ENCODE measurements around the gene RAMP3. TPM values are rescaled to one million over a fixed set of nuclear protein-coding genes. Genes with fewer than 3 reads are reported as not detected.

Gene RAMP3
- total and polyA plus RNA-seq, 7 donors = 9.9 to 18.0 (median 16.3) TPM

DNA sequence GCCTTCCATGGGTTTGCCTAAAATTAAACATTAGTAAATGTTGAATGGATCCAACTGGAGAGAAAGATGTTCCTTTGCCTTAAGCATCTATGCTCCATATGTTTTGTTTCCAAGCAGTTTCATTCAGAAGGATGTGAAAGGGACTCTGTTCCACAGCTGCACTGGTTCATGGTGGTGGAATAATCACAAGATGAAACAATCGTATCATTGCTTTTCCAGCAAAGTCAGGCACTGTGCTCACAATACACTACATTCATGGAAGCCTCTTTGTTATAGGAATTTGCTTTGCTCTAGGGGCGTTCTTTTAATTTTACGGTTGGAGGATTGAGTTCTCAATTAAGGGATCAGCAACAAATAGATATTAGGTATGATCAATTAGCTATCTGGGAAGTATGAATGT, 33.8 kb downstream of the RAMP3 start:
- intact Hi-C loops (cut with DNase I) = no loop called here
- Histone ChIP-seq H3K27me3 (ENCODE audit: insufficient read depth in 3 of 3, low read length in 2 of 3) (peaks cover 0 to 4% (median 0%) of the 10 kb centered on the region in 3 donors), H3K27ac (no peak overlapping the region)

DNA sequence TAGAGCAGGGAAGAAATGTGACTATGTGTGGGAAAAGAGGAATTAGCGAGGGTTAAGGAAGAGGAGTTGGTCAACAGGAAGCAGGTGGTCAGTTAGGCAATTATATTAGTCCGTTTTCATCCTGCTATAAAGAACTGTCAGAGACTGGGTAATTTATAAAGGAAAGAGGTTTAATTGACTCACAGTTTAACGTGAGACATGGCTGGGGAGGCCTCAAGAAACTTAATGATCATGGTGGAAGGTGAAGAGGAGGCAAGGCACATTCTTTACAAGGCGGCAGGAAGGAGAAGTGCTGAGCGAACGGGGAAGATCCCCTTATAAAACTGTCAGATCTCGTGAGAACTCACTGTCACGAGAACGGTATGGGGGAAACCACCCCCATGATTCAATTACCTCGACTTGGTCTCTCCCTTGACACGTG, 35.0 kb downstream of the RAMP3 start:
- intact Hi-C loops (cut with DNase I) = no loop called here
- peaks cover 0 to 4% (median 0%) of the 10 kb centered on the region in 3 donors for H3K27me3 ChIP-seq (ENCODE audit: insufficient read depth in 3 of 3, low read length in 2 of 3)
- H3K9me3 ChIP-seq = no peaks in the 10 kb centered on the region
- H3K27ac ChIP-seq = no peak overlapping the region
- TF ChIP-seq, protein P1, sequence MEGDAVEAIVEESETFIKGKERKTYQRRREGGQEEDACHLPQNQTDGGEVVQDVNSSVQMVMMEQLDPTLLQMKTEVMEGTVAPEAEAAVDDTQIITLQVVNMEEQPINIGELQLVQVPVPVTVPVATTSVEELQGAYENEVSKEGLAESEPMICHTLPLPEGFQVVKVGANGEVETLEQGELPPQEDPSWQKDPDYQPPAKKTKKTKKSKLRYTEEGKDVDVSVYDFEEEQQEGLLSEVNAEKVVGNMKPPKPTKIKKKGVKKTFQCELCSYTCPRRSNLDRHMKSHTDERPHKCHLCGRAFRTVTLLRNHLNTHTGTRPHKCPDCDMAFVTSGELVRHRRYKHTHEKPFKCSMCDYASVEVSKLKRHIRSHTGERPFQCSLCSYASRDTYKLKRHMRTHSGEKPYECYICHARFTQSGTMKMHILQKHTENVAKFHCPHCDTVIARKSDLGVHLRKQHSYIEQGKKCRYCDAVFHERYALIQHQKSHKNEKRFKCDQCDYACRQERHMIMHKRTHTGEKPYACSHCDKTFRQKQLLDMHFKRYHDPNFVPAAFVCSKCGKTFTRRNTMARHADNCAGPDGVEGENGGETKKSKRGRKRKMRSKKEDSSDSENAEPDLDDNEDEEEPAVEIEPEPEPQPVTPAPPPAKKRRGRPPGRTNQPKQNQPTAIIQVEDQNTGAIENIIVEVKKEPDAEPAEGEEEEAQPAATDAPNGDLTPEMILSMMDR (IDR thresholded peaks at IDR 0.05) = no peak
- no peaks in the 10 kb centered on the region for H3K4me1 ChIP-seq
- no peaks in the 10 kb centered on the region for H3K36me3 ChIP-seq (ENCODE audit: insufficient read depth in 1 of 2, low read depth in 1 of 2)
- 49 to 55% (median 54%) methylated on average over 11 of the region's 11 CpGs for whole genome bisulfite sequencing, 3 donors
- DNase-seq = peak in 1 of 2 donors; percentile 5
- ATAC-seq = no peak
- H3K4me3 ChIP-seq = no peak overlapping the region

More for the DNA sequence above, 33.8 kb downstream of the RAMP3 start:
- ATAC-seq = no peak
- Histone ChIP-seq H3K9me3 (no peaks in the 10 kb centered on the region), H3K4me1 (no peaks in the 10 kb centered on the region), H3K36me3 (ENCODE audit: insufficient read depth in 1 of 2, low read depth in 1 of 2) (no peaks in the 10 kb centered on the region), H3K4me3 (no peak overlapping the region)
- no peak for DNase-seq
- TF ChIP-seq, protein P1 (IDR thresholded peaks at IDR 0.05) = no peak
- WGBS, 3 donors = 50 to 68% (median 58%) methylated on average over 3 of the region's 3 CpGs

DNA sequence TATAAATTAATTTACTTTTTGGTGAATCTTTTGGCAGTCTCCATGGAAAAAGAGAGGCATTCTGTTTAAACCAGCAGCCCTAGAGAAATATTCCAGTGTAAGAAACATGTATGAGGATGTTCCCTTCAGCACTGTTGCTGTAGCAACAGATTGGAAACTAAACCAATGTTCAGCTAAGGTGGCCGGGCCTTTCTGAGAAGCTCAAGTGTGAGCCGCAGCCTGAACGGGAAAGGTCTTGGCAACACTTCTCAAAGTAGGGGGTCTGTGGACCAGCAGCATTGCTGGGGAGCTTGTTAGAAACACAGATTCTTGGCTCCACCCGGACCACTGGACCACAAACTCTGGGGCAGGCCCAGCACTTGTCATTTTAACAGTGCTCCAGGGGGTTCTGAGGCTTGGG, 36.2 kb downstream of the RAMP3 start:
- WGBS, 3 donors = 70 to 75% (median 71%) methylated on average over 4 of the region's 4 CpGs
- Histone ChIP-seq H3K27ac (no peak overlapping the region), H3K36me3 (ENCODE audit: insufficient read depth in 1 of 2, low read depth in 1 of 2) (no peaks in the 10 kb centered on the region), H3K27me3 (ENCODE audit: insufficient read depth in 3 of 3, low read length in 2 of 3) (peaks cover 0 to 4% (median 0%) of the 10 kb centered on the region in 3 donors), H3K4me3 (no peak overlapping the region), H3K4me1 (no peaks in the 10 kb centered on the region), H3K9me3 (no peaks in the 10 kb centered on the region)
- DNase-seq (peak in 1 of 2 donors; percentile 13), ATAC-seq (no peak)
- TF ChIP-seq, protein P1 (IDR thresholded peaks at IDR 0.05) = no peak
- intact Hi-C loops (cut with DNase I) = no loop called here

DNA sequence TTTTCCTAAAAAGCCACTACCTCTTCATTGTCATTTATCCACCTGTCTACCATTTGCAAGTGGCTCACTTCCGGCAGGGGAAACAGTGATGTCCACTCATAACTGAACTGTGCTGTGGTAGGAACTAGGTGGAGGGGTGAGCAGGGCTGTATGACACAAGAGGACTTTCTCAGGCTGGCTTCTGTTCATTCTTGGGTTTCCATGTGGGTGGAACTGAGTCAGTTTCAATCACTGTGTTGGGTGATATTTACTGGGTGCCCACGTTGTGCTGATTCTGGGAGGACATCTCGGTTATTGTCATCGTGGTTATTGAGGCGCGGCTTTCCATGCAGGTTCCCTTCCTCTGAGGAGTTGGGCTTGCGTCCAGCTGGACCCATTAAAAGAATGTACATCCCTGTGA, 38.8 kb downstream of the RAMP3 start:
- no peak overlapping the region for H3K4me3 ChIP-seq
- TF ChIP-seq, protein P1 (IDR thresholded peaks at IDR 0.05) = no peak
- intact Hi-C loops (cut with DNase I) = no loop called here
- 86 to 91% (median 91%) methylated on average over 7 of the region's 7 CpGs for WGBS, 3 donors
- ATAC-seq (no peak), DNase-seq (peak in 1 of 2 donors; percentile 3)
- H3K27ac ChIP-seq = no peak overlapping the region
- H3K9me3 ChIP-seq = no peaks in the 10 kb centered on the region
- no peaks in the 10 kb centered on the region for H3K4me1 ChIP-seq
- peaks cover 0 to 4% (median 3%) of the 10 kb centered on the region in 3 donors for H3K27me3 ChIP-seq (ENCODE audit: insufficient read depth in 3 of 3, low read length in 2 of 3)
- H3K36me3 ChIP-seq (ENCODE audit: insufficient read depth in 1 of 2, low read depth in 1 of 2) = no peaks in the 10 kb centered on the region

DNA sequence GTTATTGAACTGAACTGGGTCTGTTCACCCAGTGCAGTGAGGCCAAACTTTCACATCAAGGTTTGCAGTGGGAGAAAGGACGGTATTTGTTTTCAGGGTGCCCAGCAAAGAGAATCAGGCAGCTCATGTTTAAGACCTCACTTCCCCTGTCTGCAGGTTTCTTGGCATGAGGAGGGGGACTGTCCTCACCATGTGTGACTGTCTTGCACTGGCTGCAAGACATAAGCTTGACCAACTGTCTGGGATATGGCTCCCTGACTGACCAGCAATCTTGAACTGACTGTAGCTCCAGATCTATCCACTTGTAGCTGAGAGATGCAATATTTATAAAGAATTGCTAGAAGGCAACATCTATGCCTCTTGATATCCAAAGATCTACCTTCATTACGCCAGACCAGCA, 39.9 kb downstream of the RAMP3 start:
- no peak overlapping the region for H3K27ac ChIP-seq
- no peaks in the 10 kb centered on the region for H3K9me3 ChIP-seq
- H3K4me3 ChIP-seq = no peak overlapping the region
- TF ChIP-seq, protein P1 (IDR thresholded peaks at IDR 0.05) = no peak
- ATAC-seq (no peak), DNase-seq (no peak)
- no peaks in the 10 kb centered on the region for H3K4me1 ChIP-seq
- intact Hi-C loops (cut with DNase I) = no loop called here
- peaks cover 0 to 6% (median 3%) of the 10 kb centered on the region in 3 donors for H3K27me3 ChIP-seq (ENCODE audit: insufficient read depth in 3 of 3, low read length in 2 of 3)
- WGBS, 3 donors = 84 to 93% (median 92%) methylated on average over 2 of the region's 2 CpGs
- H3K36me3 ChIP-seq (ENCODE audit: insufficient read depth in 1 of 2, low read depth in 1 of 2) = no peaks in the 10 kb centered on the region

Measured in psoas muscle (tissue), 8 donors.